GM19395 (cell line): ENCODE data around the gene NMNAT2.
"Not testable (repeated sequence)": the region's sequence is repeated elsewhere in the genome, so short reads cannot be mapped to it uniquely, and the experiment has no call there.

Experiments used
- ATAC-seq: cut with Tn5 transposase; IDR thresholded peaks from one replicate; pipeline ENCODE4 v1.9.1; 2021; ENCODE audit warnings: mild to moderate bottlenecking, moderate library complexity; ENCODE audit not compliant: unreplicated experiment

Gene NMNAT2

GRCh38 chr1:183419399-183419798, 1.2 kb upstream of the NMNAT2 start:
- no peak for ATAC-seq

- no peak for ATAC-seq
These were observed 516 bp upstream of the NMNAT2 start for GRCh38 chr1:183418696-183419095.

- no peak for ATAC-seq
These were observed 1.1 kb downstream of the NMNAT2 start for GRCh38 chr1:183416850-183417771.

GRCh38 chr1:183414365-183414764, 3.8 kb downstream of the NMNAT2 start:
- no peak for ATAC-seq

GRCh38 chr1:183411091-183411490, 7.1 kb downstream of the NMNAT2 start:
- no peak for ATAC-seq

GRCh38 chr1:183407961-183408360, 10.2 kb downstream of the NMNAT2 start:
- ATAC-seq, result no peak

- no peak for ATAC-seq
These were observed 10.7 kb downstream of the NMNAT2 start for GRCh38 chr1:183407474-183407873.

- ATAC-seq, result no peak
These were observed 13.7 kb downstream of the NMNAT2 start for GRCh38 chr1:183404476-183404875.

GRCh38 chr1:183403498-183403897, 14.7 kb downstream of the NMNAT2 start:
- no peak for ATAC-seq

GRCh38 chr1:183401565-183401964, 16.6 kb downstream of the NMNAT2 start:
- ATAC-seq, result not testable (repeated sequence)

GRCh38 chr1:183394435-183394834, 23.7 kb downstream of the NMNAT2 start:
- no peak for ATAC-seq

- no peak for ATAC-seq
These were observed 26.3 kb downstream of the NMNAT2 start for GRCh38 chr1:183391863-183392262.

- ATAC-seq, result no peak
These were observed 27.6 kb downstream of the NMNAT2 start for GRCh38 chr1:183390561-183390960.

- no peak for ATAC-seq
These were observed 29.4 kb downstream of the NMNAT2 start for GRCh38 chr1:183388735-183389134.

- ATAC-seq, result no peak
These were observed 32.6 kb downstream of the NMNAT2 start for GRCh38 chr1:183385340-183386144.

- no peak for ATAC-seq
These were observed 38.2 kb downstream of the NMNAT2 start for GRCh38 chr1:183379951-183380350.

GRCh38 chr1:183375381-183375780, 42.8 kb downstream of the NMNAT2 start:
- ATAC-seq, result no peak

GRCh38 chr1:183374825-183375224, 43.4 kb downstream of the NMNAT2 start:
- no peak for ATAC-seq

GRCh38 chr1:183372586-183373230, 45.5 kb downstream of the NMNAT2 start:
- no peak for ATAC-seq

GRCh38 chr1:183370399-183371058, 47.7 kb downstream of the NMNAT2 start:
- no peak for ATAC-seq
